GM12891 (cell line): Measurements from ENCODE around the gene VPS13A. TPM values are rescaled to one million over a fixed set of nuclear protein-coding genes. Genes with fewer than 3 reads are reported as not detected.

Source experiments
- DNase-seq: peaks from one replicate; pipeline ENCODE4 v3.0.0; 2011; ENCODE audit warnings: low spot score; ENCODE audit not compliant: insufficient read length
- FAIRE-seq: peaks from 2 replicates; lab custom pipeline; 2011; peaks lifted over from hg19 to GRCh38; lab: Jason Lieb, UNC
- PAX5 ChIP-seq: IDR thresholded peaks from 2 replicates; pipeline ENCODE4 v1.6.1; 2011; ENCODE audit warnings: low read length, moderate library complexity, mild to moderate bottlenecking; ENCODE audit not compliant: insufficient read depth, severe bottlenecking
- POLR2A ChIP-seq: IDR thresholded peaks from 2 replicates; pipeline ENCODE4 v1.6.1; 2011; ENCODE audit warnings: low read depth, low read length, control low read depth
- POLR2AphosphoS5 ChIP-seq: IDR thresholded peaks from 2 replicates; pipeline ENCODE4 v1.6.1; 2011; ENCODE audit warnings: low read depth, low read length, control low read depth
- POU2F2 ChIP-seq: IDR thresholded peaks from 2 replicates; pipeline ENCODE4 v1.6.1; 2011; ENCODE audit warnings: low read depth, mild to moderate bottlenecking, control low read depth, low read length, moderate library complexity
- SPI1 ChIP-seq: IDR thresholded peaks from 2 replicates; pipeline ENCODE4 v1.6.1; 2011; ENCODE audit warnings: low read depth, low read length, control low read depth
- TAF1 ChIP-seq: IDR thresholded peaks from 2 replicates; pipeline ENCODE4 v1.6.1; 2011; ENCODE audit warnings: low read depth, low read length, control low read depth
- polyA plus RNA-seq: library from polyadenylated mRNA; unstranded; fragments of >200 nt; gene quantifications from one replicate; pipeline ENCODE4 v1.2.1, GENCODE V29; 2012; ENCODE audit warnings: low read depth, missing spikeins, inconsistent platforms; ENCODE audit not compliant: missing spikeins

The VPS13A gene
- 9.0 TPM for polyA plus RNA-seq

DNA sequence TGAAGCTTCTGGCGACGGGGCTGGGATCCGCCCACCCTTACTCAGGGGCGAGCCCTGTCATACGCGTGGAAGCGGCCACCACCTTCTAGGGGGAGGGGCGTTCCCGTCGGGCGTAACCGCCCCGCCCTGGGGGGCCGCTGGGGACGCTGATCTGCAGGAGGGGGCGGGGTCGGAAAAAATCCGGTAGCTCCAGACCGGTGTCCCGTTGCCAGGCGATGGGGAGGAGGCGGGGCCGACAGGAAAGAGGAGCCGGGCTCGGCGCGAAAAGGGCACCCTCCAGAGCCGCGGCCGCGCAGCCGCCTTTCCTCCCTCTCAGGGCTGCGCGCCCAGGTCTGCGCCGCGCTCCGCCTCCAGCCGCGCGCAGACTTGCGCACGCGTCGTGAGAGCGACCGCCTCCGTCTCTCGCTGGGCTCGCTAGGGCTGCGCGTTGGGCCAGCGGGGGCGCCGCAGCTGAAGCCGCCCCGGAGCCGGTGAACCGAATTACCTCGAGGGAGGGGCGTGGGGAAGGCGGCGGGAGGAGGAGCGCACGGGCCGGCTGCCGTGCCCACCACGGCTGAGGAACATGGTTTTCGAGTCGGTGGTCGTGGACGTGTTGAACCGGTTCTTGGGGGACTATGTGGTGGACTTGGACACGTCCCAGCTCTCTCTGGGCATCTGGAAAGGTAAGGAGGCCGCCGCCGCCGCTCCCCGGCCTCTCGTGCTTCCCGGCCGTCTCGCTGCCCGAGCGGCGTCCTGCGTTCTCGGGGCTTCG, at the start of gene VPS13A:
VPS13A (plus strand) TSS at position 392 of the 751 bp plus-strand sequence; CDS start at position 563, 171 bp downstream.
- TF ChIP-seq POU2F2 (peak; percentile 16; the same call in 1 of the 2 replicates), POLR2AphosphoS5 (no peak; the same call in 1 of the 2 replicates), SPI1 (no peak), TAF1 (peak; percentile 21; the same call in 1 of the 2 replicates), POLR2A (peak; percentile 59; the same call in 1 of the 2 replicates), PAX5 (peak; percentile 23)
- DNase-seq (peak; percentile 82), FAIRE-seq (peak; percentile 95)

DNA sequence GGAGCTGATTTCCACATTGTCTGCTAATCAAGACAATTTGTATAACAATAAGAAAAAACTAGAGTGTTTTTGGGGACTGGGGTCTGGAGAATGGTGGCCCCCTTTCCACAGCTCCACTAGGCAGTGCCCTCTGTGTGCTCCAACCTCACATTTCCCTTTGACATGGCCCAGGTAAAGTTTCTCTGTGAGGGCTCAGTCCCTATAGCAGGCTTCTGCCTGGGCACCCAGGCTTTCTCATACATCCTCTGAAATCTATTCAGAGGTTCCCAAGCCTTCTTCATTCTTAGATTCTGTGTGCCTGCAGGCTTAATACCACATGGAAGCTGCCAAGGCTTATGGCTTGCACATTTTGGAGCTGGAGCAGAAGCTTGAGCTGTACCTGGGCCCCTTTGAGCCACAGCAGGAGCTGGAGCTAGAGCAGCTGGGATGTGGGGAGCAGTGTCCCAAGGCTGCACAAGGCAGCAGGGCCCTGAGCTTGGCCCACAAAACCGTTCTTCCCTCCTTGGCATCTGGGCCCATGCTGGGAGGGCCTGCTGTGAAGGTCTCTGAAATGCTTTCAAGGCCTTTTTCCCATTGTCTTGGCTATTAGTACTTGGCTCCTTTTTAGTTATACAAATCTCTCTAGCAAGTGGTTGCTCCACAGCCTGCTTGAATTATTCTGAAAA, 49.1 kb upstream of the VPS13A start:
- FAIRE-seq = no peak
- DNase-seq = no peak

DNA sequence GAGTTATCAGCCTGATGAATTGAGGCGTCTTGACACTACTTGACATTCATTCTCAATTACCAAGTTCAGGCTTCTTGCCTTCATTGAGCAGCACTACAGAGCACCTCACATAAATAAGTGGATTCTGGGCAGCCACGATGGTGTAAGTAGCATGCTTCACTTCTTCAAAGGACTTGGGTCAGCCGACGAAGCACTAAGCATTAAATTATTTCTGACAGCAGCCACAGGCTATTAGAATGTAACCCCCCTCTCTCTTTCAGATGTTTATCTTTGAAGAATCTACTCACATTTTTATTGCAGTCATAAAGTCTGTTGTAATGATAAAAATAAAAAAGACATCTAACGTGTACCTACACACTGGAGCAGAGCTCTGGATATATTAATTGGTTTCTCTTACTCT, 45.9 kb upstream of the VPS13A start:
- DNase-seq = no peak
- no peak for FAIRE-seq
- TF ChIP-seq POLR2AphosphoS5 (no peak), PAX5 (no peak), TAF1 (no peak), SPI1 (no peak), POLR2A (no peak), POU2F2 (no peak)

More for the DNA sequence above, 49.1 kb upstream of the VPS13A start:
- TF ChIP-seq POLR2AphosphoS5 = no peak
- no peak for TF ChIP-seq TAF1
- TF ChIP-seq POLR2A = no peak
- no peak for TF ChIP-seq PAX5
- no peak for TF ChIP-seq SPI1
- TF ChIP-seq POU2F2 = no peak

DNA sequence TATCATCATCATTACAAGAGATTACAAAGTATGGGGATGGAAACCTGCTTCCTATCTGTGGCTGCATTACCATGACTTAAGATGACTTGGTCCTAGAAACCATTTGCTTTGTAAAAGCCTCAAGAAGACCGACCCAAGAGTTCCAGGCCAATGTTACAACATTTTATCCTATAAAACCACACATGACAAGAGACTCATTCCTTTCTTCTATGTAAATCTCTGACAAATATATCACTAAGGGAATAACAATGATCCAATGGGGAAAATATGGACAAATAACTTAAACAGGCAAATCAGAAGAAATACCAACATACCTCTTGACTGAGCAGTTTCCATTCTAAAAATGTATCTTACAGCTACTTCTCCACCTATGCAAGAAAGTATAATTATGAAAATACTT, 44.3 kb upstream of the VPS13A start:
- TF ChIP-seq TAF1 (no peak), POU2F2 (no peak), POLR2A (no peak), SPI1 (no peak), POLR2AphosphoS5 (no peak), PAX5 (no peak)
- no peak for FAIRE-seq
- no peak for DNase-seq

DNA sequence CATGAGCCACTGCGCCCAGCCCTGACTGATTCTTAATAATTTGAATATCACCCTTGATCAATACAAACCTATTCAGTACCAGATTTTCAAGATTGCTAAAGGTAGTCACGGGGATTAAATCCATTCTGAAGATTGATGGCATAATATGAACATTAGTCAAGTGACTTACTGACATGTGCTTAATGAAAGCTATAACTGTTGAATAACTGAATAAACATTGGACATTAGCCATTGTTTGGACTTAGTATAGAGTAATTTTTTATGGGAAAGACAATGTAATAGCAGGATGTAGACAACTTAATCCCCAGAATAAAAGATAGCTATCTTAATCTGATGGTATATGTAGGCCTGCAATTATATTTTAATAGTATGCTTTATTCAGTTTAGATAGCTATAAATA, 35.0 kb upstream of the VPS13A start:
- no peak for TF ChIP-seq SPI1
- TF ChIP-seq POLR2A = no peak
- TF ChIP-seq TAF1 = no peak
- no peak for TF ChIP-seq PAX5
- no peak for TF ChIP-seq POLR2AphosphoS5
- TF ChIP-seq POU2F2 = no peak
- no peak for FAIRE-seq
- no peak for DNase-seq

DNA sequence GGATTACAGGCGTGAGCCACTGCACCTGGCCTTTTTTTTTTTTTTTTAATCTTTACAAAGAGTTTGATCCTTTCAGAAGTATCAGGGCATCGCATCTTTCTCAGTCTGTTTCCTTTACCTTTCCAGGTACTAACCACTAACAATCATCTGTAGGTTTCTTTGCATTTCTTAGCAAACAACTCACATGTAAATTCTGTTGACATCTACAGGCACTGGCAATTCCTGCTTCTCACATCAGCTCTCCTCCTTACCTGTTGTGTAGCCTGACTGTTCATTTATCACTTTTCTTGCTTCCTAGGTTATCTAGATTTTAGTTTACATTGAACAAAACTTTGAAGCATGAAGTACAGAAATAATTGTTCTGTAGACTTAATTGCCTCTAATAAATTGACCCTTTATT, 27.5 kb upstream of the VPS13A start:
- TF ChIP-seq POLR2A = no peak
- no peak for TF ChIP-seq TAF1
- TF ChIP-seq POU2F2 = no peak
- no peak for TF ChIP-seq SPI1
- no peak for TF ChIP-seq POLR2AphosphoS5
- no peak for TF ChIP-seq PAX5
- FAIRE-seq (no peak), DNase-seq (no peak)

DNA sequence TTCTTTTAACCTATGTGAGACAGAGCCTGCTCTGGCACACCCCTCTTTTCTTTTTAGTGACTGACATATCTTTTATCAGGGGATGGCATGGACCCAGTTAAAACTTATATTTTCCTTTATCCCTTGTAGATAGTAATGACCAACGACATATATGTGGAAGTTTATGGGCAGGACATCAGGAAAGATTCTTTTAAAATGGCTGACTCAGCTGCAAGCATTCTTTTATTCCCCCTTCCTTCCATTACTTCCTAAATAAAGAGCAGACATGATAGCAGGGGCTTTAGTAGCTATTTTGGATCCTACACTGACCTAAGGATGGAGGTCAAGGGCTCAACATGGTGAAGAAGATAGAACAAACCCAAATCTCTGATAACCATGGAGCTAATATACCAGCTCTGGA, 25.0 kb upstream of the VPS13A start:
- FAIRE-seq (no peak), DNase-seq (no peak)
- no peak for TF ChIP-seq POLR2AphosphoS5
- no peak for TF ChIP-seq PAX5
- no peak for TF ChIP-seq TAF1
- no peak for TF ChIP-seq POU2F2
- TF ChIP-seq POLR2A = no peak
- TF ChIP-seq SPI1 = no peak

DNA sequence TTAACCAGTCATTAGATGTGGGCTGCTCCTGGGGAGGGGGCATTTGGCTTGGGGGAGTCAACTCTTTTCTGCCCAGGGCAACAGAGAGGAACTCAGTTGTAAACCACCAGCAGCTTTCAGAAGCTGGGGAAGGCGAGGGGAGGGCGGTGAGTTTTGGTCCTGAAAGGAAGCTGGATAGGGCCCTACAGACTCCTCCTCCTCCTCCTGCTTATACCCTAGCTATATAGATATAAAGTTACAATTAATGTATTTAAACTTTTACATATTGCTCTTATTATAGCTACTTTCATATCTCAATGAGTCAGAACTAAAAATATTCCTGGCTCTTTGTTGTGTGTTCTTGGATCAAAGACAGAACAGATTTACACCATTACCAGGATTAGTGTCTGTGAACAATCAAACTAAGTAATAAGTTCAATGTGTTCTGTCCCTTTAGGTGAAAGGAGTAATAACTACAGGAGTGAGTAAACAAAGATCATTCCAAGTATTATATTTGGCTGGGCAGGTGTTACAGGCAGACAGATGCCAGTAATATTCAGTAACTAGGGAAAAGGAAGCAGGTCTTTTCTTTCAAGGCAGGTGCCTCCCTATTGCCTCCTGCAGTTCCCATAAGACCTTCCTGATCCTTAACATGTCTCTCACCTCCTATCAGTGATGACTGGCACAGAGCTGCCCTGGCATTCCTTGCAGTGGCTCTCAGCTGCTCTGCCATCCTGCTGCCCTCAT, 20.5 kb upstream of the VPS13A start:
- FAIRE-seq = no peak
- no peak for DNase-seq
- TF ChIP-seq TAF1 = no peak
- no peak for TF ChIP-seq POU2F2
- TF ChIP-seq POLR2A = no peak
- no peak for TF ChIP-seq POLR2AphosphoS5
